HL-60 (cell line): ENCODE measurements around the gene PLS3.

Experiments used
- DNase-seq, 2 experiments: peaks; one replicate each; pipeline ENCODE4 v3.0.0-alpha.2; 2010 to 2020; ENCODE audit warnings: low read depth in 1 of 2, low spot score in 1 of 2
- H3K27ac ChIP-seq: fragments of 250-450 bp; sonication (Bioruptor Pico); replicated peaks from 2 replicates; pipeline ENCODE4 v1.5.1; 2020; ENCODE audit warnings: mild to moderate bottlenecking, moderate library complexity
- H3K27me3 ChIP-seq: fragments of 250-450 bp; sonication (Bioruptor Pico); 2 replicates; pipeline ENCODE4 v1.5.1; 2021; ENCODE audit warnings: mild to moderate bottlenecking, moderate library complexity; ENCODE audit not compliant: insufficient read depth, poor library complexity, severe bottlenecking
- H3K4me3 ChIP-seq: replicated peaks from 2 replicates; pipeline ENCODE4 v1.5.1; 2011; ENCODE audit warnings: mild to moderate bottlenecking, control low read depth, low read length; ENCODE audit not compliant: insufficient read depth
- GABPA ChIP-seq: IDR thresholded peaks from 2 replicates; pipeline ENCODE4 v1.6.1; 2012; ENCODE audit warnings: low read depth
- POLR2AphosphoS5 ChIP-seq: IDR thresholded peaks from 2 replicates; pipeline ENCODE4 v1.6.1; 2012; ENCODE audit warnings: low read depth
- SPI1 ChIP-seq: IDR thresholded peaks from 2 replicates; pipeline ENCODE4 v1.6.1; 2012; ENCODE audit warnings: low read depth, mild to moderate bottlenecking, borderline replicate concordance
- TF ChIP-seq, protein P1 (sequence below): IDR thresholded peaks from 2 replicates; pipeline ENCODE4 v1.6.1; 2012; ENCODE audit warnings: low read depth; ENCODE audit not compliant: insufficient replicate concordance
- TF ChIP-seq, protein P2 (sequence below): IDR thresholded peaks from one replicate; pipeline ENCODE4 v1.5.1; 2011; ENCODE audit warnings: low read length, control low read depth, inconsistent platforms; ENCODE audit not compliant: insufficient read depth

PLS3 gene

DNA sequence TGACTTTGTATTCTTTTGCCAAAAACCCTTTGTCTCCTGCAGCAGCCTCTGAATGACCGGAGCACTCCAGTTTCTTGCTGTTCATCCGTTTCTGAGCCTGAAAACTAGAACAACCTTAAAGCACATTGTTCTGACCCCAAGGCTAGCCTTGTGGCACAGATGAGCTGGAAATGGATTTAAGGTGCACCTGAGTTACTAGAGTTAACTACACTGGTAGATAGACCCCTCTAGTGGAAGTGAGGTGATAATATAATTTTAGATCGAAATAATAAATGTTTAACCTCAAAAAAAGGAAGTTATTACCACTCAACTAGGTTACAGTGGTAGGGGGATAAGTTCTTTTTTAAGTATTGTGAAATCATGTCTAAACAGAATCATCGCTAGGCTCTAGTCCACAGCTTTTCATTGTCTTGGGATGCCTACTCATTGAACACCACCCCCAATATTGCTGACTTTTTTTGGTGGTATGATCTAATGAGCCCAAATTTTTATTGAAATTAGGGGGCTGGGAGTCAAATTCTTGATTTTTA lies 2.7 kb downstream of the PLS3 start:
- DNase-seq: no peak
- Histone ChIP-seq H3K4me3 (no peak overlapping the region), H3K27me3 (peaks cover 32% of the 10 kb centered on the region), H3K27ac (no peak overlapping the region)
- TF ChIP-seq SPI1: no peak
- TF ChIP-seq GABPA: no peak
- no peak for TF ChIP-seq POLR2AphosphoS5
- TF ChIP-seq, protein P1, sequence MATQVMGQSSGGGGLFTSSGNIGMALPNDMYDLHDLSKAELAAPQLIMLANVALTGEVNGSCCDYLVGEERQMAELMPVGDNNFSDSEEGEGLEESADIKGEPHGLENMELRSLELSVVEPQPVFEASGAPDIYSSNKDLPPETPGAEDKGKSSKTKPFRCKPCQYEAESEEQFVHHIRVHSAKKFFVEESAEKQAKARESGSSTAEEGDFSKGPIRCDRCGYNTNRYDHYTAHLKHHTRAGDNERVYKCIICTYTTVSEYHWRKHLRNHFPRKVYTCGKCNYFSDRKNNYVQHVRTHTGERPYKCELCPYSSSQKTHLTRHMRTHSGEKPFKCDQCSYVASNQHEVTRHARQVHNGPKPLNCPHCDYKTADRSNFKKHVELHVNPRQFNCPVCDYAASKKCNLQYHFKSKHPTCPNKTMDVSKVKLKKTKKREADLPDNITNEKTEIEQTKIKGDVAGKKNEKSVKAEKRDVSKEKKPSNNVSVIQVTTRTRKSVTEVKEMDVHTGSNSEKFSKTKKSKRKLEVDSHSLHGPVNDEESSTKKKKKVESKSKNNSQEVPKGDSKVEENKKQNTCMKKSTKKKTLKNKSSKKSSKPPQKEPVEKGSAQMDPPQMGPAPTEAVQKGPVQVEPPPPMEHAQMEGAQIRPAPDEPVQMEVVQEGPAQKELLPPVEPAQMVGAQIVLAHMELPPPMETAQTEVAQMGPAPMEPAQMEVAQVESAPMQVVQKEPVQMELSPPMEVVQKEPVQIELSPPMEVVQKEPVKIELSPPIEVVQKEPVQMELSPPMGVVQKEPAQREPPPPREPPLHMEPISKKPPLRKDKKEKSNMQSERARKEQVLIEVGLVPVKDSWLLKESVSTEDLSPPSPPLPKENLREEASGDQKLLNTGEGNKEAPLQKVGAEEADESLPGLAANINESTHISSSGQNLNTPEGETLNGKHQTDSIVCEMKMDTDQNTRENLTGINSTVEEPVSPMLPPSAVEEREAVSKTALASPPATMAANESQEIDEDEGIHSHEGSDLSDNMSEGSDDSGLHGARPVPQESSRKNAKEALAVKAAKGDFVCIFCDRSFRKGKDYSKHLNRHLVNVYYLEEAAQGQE: no peak
- TF ChIP-seq, protein P2, sequence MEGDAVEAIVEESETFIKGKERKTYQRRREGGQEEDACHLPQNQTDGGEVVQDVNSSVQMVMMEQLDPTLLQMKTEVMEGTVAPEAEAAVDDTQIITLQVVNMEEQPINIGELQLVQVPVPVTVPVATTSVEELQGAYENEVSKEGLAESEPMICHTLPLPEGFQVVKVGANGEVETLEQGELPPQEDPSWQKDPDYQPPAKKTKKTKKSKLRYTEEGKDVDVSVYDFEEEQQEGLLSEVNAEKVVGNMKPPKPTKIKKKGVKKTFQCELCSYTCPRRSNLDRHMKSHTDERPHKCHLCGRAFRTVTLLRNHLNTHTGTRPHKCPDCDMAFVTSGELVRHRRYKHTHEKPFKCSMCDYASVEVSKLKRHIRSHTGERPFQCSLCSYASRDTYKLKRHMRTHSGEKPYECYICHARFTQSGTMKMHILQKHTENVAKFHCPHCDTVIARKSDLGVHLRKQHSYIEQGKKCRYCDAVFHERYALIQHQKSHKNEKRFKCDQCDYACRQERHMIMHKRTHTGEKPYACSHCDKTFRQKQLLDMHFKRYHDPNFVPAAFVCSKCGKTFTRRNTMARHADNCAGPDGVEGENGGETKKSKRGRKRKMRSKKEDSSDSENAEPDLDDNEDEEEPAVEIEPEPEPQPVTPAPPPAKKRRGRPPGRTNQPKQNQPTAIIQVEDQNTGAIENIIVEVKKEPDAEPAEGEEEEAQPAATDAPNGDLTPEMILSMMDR: no peak

DNA sequence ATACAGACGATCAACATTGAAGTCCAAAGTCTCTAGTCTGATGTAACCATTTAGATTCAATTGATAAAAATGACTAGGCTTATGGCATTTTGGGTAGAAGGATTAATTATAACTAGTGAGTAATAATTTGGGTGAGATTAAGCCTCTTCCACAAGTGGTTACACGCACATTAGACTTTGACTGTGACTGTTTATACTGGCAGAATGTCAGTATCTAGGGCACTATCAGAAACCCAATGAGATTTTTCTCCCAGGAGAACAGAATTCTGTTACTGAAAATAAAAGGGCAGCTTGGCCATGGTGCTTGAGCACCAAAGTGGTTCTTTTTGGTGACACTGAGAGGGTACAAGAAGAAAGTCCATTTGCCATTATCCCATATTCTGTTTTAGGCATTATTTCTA lies 3.3 kb downstream of the PLS3 start:
- TF ChIP-seq GABPA (no peak), POLR2AphosphoS5 (no peak), SPI1 (no peak)
- TF ChIP-seq, protein P2: no peak
- TF ChIP-seq, protein P1: no peak
- DNase-seq: no peak
- H3K27me3 ChIP-seq: peaks cover 32% of the 10 kb centered on the region
- no peak overlapping the region for H3K27ac ChIP-seq
- no peak overlapping the region for H3K4me3 ChIP-seq

DNA sequence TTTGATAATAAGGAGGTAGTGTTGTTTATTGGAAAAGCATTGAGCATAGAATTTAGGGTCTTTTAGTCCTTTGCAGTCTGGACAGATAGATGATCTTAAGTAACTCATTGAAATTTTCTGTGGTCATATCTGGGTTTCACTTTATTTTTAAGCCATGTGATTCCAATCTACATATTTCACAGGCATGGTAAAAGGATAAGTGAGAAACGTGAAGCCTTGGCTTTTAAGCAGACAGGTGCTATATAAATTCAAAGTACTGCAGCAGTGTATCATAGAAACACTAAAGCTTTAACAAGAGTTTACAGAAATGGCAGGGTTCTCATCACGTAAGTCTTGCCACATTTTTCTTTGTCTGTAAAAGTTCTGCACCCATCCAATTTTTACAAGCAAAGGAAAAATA lies 4.9 kb downstream of the PLS3 start:
- no peak for DNase-seq
- H3K27me3 ChIP-seq: peaks cover 25% of the 10 kb centered on the region
- H3K27ac ChIP-seq: no peak overlapping the region
- no peak overlapping the region for H3K4me3 ChIP-seq
- TF ChIP-seq, protein P2: no peak
- TF ChIP-seq POLR2AphosphoS5 (no peak), GABPA (no peak)
- TF ChIP-seq, protein P1: no peak
